DMS53 (cell line): ENCODE measurements around the gene TNRC18.
A peak's percentile ranks its signal among the peaks of the same experiment; 100 is the strongest.
"Not testable (repeated sequence)": the region's sequence is repeated elsewhere in the genome, so short reads cannot be mapped to it uniquely, and the experiment has no call there.

Source experiments
- DNase-seq: peaks from one replicate; lab custom pipeline; 2025; lab: John Stamatoyannopoulos, UW

Gene TNRC18

DNA sequence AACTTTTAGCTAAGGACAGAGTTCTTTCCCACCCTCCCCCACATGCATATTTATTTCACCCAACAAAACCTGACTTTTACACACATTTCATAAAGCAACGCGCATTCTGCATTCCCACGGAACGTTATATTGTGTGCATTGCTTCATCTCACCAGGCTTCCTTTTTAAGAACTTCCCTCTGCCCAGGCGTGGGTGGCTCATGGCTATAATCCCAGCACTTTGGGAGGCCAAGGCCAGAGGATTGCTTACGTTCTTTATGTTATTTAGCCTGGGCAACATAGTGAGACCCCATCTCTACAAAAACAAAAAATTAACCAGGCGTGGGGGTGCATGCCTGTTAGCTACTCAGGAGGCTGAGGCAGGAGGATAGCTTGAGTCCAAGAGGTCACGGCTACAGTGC, 155.8 kb downstream of the TNRC18 start:
- DNase-seq = not testable (repeated sequence)

DNA sequence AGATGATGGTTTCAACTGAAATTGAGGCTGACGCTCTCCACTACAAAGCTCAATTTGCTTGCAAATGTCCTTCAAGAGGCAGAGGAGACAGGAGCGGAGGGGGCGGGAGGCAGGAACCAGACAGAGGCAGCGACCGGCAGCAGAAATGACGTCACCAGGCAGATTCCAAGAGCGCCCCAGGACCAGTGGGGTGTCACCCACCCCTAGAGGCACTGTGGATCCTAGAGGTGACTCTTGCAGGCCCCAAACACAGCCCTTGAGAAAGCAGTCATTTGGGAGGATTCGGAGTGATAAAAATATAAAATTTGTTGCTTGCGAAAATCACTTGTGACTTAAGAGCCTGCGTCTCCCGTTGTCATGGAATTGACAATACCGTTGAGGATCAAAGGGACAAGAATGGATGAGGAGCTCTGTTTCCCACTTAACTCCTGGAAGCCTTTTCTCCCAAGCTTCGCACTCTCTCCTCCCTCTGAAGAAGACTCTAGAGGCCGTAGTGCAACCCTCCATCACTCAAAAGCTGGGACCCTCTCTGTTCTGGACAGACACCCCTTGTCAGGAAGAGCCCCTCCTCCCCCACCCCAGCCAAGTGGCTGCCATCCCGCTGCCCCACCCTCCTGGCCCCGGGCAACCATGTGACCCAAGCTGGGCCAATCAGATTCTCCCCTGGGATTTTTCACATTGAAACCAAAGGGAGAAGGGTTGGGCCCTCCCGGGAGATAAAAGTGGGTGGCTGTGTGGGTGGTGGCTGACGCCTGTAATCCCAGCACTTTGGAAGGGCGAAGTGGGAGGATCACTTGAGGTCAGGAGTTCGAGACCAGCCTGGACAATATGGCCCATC, 157.2 kb downstream of the TNRC18 start:
- DNase-seq = peak; percentile 83

DNA sequence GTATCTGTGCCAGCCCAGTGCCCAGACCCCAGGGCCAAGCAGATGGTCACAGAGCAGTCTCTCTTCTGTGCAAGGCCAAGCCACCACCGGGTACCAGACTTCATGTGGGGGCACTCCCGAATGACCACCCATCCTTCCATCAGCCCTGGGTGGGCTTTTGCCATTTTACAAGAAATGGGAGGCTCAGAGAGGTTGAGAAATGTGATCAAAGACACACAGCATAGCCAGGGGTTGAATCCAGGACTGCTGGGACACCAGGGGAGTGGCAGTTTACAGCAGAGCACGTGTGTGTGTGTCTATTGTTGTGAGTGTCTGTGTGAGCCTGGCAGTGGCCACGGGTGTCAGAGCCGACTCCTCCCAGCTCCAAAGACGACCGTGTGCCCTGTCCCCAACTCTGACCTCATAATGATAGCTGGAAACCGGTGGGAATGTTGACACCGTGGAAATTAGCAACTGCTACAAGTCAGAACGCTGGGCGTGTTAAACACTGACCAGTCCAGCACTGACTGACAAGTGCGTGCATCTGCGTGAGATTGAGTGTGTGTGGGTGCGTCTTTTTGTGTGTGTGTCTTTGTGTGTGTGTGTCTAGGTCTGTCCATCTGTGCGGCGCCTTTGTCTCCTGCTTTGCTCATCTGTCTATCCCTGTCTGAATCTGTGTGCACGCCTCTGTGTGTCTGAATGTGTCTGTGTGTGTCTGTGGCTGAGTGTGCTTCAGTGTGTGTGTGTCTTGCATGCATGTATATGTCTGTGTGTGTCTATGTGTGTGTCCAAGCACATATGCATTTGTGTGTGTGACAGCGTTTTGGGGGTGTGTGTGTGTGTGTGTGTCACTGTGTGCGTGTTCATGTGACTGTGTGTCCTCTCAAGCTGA, 158.1 kb downstream of the TNRC18 start:
- DNase-seq = peak; percentile 62

DNA sequence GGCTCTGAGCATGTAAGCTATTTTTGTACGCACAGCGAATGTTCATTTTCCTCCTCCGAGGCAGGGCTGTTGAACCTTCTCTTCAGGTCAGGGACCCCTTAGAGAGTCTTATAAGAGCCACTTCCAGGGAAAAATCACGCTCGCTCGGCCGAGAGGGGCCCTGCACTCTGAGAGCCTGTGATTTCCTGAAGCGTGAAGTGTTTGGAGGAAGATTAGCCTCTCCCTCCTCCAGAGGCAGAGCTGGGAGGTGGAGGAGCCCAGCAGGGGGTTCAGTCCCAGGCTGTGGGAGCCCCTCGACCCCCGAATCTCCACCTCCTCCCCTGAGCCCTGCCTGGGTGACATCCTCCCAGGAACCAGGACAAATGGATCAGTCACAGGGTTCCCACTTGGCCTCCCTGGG, 160.6 kb downstream of the TNRC18 start:
- DNase-seq = not testable (repeated sequence)

DNA sequence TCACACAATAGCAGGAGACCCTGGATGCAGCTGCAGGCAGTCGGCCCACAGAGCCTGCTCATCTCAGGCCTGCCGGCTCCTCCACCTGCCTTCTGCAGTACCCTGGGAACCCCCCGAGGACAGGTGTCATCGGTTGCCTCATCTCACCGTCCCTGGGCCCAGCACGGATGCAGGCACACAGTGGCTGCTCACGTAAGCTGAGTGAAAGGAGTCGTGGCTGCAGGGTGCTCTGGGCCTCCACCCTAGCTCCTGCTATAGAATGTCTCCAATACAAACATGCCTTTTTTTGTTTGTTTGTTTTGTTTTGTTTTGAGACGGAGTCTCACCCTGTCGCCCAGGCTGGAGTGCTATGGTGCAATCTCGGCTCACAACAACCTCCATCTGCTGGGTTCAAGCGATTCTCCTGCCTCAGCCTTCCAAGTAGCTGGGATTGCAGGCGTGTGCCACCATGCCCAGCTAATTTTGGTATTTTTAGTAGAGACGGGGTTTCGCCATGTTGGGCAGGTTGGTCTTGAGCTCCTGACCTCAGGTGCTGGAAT, 163.0 kb downstream of the TNRC18 start:
- peak; percentile 57 for DNase-seq
